Fibroblast of skin of scalp (primary cell): Measurements from ENCODE around the gene TCF19.
"Not testable (repeated sequence)": the region's sequence is repeated elsewhere in the genome, so short reads cannot be mapped to it uniquely, and the experiment has no call there.

Experiments used
- DNase-seq: peaks from one replicate; pipeline ENCODE4 v3.0.0-alpha.2; 2013

The TCF19 gene

DNA sequence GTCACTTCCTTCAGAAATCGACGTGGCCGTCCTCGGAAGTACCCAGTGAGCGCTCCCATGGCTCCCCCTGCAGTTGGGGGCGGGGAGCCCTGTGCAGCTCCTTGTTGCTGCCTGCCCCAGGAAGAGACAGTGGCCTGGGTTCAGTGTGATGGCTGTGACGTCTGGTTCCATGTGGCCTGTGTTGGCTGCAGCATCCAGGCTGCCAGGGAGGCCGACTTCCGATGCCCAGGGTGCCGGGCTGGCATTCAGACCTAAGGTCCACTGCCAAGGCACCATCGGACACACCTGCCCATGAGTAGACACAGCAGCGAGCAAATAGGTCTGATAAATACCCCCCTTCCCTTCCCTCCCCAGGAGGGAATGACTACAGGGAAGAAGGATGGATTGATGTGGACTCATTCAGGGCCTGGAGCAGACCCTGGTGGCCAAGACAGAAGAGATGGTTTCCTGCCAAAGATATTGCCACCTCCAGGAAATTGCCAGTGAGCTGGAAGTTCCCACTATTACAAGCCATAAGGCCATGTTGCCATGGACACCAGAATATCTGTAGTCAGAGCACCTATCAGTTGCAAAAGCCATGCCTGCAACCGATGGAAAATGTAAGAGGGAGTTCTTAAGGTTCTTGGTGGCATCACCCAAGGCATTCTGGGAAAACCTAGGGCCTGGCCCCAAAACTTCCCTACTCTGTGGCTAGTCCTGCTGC lies 4.2 kb downstream of the TCF19 start:
- no peak for DNase-seq

DNA sequence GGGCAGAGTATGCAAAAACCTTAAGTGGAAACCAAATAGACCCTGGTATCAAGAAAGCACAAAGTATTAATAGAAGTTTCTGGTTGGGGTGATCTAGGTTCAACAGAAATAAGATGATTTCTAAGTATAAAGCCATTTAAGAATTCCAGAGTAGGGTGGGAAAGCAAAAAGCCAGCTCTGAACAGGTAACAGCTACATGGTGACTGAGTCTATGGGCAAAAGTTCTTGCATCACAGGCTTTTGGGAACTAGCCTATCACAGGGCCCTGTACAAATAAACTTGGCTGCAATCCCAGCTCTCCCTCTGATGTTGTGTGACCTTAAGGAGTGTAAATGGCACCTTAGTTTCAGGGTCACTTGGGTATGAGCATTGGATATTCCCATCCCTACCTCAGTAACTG lies 5.5 kb downstream of the TCF19 start:
- DNase-seq: no peak

GRCh38 chr6:31164475-31165063 lies 6.2 kb downstream of the TCF19 start:
- DNase-seq: not testable (repeated sequence)

DNA sequence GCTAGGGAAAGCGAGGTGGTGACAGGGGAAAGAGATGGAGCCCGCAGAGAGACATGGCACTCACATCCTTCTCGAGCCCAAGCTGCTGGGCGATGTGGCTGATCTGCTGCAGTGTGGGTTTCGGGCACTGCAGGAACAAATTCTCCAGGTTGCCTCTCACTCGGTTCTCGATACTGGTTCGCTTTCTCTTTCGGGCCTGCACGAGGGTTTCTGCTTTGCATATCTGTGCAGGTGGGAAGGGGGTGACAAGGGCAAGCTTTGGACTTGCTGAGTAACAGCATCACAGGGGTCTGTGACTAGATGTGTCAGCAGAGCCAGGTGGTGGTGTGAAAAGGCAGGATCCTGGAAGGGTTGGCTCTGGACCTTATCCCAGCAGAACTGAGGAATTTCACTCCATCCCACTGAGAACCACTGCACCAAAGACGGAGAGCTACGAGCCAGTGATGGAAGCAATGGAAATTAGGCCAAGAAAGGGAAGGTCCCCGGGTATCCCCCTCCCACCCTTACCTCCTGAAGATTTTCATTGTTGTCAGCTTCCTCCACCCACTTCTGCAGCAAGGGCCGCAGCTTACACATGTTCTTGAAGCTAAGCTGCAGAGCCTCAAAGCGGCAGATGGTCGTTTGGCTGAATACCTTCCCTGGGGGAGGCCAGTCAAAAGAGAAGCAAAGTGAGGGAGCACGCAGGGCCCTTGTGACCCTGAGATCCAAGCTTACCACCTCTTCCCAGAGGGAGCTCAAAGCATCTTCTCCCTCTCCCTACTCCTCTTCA lies 6.9 kb downstream of the TCF19 start:
- DNase-seq: not testable (repeated sequence)

- DNase-seq: no peak
These were observed 7.6 kb downstream of the TCF19 start for GRCh38 chr6:31165986-31166385.

DNA sequence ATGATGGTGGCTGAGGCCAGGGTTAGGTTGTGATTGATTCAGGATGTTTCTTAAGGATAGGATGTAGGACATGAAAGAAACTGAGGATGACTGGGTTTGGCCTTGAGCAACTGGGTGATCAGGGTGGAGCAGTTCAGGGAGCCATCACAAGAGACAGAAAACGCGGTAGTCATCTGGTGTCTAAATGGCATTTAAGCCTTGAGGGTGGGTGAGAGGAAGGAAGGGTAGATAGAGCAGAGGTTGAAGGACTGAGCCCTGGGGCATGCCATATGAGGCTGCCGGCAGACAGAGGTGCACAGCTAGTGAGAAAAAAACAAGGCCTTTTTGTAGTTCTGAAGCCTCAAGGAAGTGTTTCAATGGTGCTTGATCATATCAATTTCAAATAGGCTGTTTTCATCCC lies 10.2 kb downstream of the TCF19 start:
- DNase-seq: no peak

DNA sequence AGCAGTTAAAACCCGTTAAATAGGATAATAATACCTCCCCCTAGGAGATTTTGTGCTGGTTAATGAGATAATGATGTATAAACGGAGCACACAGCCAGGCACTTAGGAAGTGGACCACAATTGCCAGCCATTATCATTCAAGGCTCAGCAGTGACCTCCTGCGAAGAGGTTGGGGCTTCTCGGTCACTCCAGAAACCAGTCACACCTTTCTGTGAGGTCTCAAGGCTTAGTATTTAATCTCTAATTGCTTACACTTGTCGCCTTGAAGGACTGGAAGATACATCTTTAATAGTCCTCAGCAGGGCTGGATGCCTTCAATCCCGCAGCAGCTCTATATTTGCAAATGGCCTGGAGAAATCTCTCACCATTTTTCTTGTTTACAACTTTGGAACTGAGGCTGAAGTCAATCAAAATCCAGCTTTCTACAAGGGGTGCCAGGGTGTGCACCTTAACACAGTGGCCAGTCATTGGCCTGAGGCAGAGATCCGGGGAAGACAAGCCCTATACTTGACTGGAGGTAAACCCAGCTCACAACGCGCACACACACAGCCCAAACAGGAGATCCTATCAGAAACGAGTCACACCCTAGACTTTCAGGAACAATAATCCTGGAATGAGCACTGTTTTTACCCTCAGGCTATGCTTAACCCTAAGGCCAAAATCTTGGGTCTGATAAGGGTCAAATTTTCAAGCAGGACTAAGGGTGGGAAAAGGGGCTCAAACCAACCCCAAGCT lies 10.9 kb downstream of the TCF19 start:
- DNase-seq: no peak

DNA sequence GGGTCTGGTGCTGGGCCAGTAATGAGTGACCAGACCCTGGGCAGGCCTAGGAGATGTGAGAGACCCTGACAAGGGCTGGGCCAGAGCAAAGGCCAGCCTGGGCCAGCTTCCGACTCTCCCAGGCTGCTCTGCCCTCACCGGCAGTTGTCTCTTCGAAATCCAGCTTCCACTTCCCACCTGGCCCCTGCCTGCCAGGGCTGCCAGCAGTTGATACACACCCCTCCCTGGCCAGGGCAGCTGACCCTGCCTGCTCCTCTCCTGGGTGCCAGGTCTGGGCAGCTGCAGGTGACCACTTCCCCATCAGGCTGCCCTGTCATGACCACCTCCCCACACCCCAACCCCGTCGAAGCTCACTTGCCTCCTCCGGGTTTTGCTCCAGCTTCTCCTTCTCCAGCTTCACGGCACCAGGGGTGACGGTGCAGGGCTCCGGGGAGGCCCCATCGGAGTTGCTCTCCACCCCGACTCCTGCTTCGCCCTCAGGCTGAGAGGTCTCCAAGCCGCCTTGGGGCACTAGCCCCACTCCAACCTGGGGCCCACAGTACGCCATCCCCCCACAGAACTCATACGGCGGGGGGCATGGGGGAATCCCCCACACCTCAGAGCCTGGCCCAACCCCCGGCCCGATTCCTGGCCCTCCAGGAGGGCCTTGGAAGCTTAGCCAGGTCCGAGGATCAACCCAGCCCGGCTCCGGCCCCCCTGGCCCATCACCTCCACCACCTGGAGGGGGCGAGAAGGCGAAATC lies 11.6 kb downstream of the TCF19 start:
- DNase-seq: not testable (repeated sequence)

DNA sequence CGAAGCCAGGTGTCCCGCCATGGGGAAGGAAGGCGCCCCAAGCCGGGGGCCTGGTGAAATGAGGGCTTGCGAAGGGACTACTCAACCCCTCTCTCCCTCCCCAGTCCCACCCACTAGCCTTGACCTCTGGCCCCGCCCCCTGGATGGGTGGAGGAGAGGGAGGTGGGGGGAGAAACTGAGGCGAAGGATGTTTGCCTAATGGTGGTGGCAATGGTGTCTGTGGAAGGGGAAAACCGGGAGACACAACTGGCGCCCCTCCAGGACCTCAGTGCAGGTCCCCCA lies 12.2 kb downstream of the TCF19 start, which contains the start of gene POU5F1:
Gene POU5F1, minus strand, starts transcription at position 83 of the 282 bp plus-strand sequence. Its CDS starts 62 bp downstream, at position 21.
- no peak for DNase-seq

DNA sequence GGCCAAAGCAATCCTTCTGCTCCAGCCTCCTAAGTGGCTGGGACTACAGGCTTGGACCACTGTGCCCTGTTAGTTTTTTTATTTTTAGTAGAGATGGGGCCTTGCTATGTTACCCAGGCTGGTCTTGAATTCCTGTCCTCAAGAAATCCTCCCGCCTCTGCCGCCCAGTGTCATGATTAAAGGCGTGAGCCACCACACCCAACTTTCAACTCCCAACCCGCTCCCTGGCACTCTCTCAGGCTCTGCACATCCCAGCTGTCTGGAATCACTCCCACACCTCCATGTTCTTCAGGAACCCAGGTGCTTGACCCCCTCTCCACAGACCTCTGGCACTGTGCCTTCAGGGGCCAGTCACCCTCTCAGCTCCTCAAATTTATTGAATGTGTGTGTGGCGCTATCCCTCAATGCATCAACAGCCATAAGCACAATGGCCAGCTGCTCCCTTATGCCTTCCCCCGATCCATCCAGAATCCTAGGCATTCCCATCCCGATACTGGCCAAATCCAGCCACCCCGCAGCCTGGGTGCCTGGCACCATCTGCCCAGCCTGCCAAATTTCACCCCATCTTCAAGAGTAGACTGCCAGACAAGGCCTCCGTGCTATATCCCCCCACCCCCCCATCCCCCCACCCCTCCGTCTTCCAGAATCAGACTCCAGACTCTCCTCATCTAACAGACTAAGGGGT lies 12.7 kb downstream of the TCF19 start:
- no peak for DNase-seq

- DNase-seq: no peak
These were observed 13.8 kb downstream of the TCF19 start for GRCh38 chr6:31171931-31172905.

- DNase-seq: no peak
These were observed 14.6 kb downstream of the TCF19 start for GRCh38 chr6:31172973-31173384.

GRCh38 chr6:31173406-31173805 lies 15.0 kb downstream of the TCF19 start:
- DNase-seq: no peak

- DNase-seq: no peak
These were observed 16.0 kb downstream of the TCF19 start for GRCh38 chr6:31174378-31174777.

GRCh38 chr6:31175971-31176370 lies 17.6 kb downstream of the TCF19 start:
- DNase-seq: peak; percentile 85

GRCh38 chr6:31178143-31179041 lies 20.0 kb downstream of the TCF19 start:
- no peak for DNase-seq

DNA sequence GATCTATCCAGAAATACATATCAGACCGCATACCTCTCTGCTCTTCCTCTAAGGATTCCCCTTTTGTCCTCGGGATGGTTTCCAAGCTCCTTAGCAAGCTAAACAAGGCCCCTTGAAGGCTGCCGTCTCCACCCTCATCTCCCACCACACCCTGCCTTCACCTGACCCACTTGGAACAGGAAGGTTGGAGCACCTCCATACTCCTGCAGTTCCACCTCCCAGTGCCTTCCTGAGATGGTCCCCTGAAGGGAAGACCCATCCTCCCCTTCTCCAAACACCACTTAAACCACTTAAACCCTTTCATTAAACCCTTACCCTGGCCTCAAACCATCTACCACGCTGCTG lies 20.6 kb downstream of the TCF19 start:
- no peak for DNase-seq

DNA sequence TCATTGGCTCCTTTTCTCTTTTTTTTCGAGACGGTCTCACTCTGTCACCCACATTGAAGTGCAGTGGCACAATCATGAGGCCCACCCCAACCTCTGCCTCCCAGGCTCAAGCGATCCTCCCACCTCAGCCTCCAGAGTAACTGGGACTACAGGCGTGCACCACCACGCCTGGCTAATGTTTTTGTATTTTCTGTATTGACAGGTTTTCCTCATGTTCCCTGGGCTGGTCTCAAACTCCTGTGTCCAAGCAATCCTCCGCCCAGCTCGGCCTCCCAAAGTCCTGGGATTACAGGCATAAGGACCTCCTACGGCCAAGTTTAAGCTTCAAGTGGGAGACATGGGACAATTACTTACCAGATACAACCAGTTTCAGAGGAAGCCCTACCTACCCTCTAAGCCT lies 21.5 kb downstream of the TCF19 start:
- no peak for DNase-seq

GRCh38 chr6:31180500-31180899 lies 22.1 kb downstream of the TCF19 start:
- DNase-seq: peak; percentile 84

GRCh38 chr6:31183287-31183686 lies 24.9 kb downstream of the TCF19 start:
- not testable (repeated sequence) for DNase-seq
